ENCODE results near the gene TOE1.
A peak's percentile ranks its signal among the peaks of the same experiment; 100 is the strongest.
"Not testable (repeated sequence)": the region's sequence is repeated elsewhere in the genome, so short reads cannot be mapped to it uniquely, and the experiment has no call there.

TOE1 gene

DNA sequence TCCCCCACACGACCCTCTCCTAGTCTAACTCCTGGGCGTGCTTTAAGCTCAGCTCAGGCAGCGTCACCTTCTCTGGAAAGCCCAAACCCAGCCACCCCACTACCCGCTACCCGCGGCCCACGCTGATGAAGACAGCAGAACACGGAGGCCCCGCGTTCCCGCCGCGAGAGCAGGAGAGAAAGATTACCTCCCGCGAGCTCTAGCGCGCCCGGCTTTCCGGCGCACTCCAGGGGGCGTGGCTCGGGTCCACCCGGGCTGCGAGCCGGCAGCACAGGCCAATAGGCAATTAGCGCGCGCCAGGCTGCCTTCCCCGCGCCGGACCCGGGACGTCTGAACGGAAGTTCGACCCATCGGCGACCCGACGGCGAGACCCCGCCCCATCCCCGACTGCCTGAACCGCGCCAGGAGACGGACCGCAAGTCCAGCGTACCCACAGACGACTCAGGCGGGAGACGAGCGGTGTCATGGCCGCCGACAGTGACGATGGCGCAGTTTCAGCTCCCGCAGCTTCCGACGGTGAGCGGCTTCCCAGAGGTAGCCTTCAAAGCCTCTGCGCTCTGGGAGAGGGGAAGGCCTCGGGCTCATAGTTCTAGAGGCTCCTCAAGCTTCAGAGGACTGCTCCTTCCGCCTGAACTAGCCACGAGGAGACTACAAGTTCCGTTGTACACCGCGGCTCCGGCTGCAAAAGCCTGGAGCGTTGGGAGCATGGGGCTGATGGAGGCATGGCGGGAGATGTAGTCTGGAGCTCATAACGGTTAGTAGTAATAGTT lies at the start of gene TOE1, which contains the start of gene MUTYH:
Gene TOE1 (plus strand): TSS at position 382 of the 770 bp plus-strand sequence. CDS start 83 bp downstream, at position 465.
Gene MUTYH (minus strand): TSS at position 652 of the 770 bp plus-strand sequence. CDS start 5,935 bp downstream, outside the sequence.
- peak; percentile 92 for DNase-seq

DNA sequence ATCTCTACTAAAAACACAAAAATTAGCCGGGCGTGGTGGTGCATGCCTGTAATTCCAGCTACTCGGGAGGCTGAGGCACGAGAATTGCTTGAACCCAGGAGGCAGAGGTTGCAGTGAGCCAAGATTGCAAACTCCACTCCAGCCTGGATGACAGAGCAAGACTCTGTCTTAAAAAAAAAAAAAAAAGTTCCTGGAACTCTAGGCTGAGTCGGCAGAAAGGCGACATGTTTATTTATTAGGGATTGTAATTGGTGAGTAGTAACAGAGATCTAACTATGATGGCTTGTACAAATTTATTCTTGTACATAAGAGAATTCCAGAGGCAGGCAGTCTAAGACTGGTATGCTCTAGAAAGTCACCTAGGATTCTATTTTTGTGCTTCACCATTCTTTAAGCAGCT lies 49.0 kb upstream of the TOE1 start:
- not testable (repeated sequence) for DNase-seq

DNA sequence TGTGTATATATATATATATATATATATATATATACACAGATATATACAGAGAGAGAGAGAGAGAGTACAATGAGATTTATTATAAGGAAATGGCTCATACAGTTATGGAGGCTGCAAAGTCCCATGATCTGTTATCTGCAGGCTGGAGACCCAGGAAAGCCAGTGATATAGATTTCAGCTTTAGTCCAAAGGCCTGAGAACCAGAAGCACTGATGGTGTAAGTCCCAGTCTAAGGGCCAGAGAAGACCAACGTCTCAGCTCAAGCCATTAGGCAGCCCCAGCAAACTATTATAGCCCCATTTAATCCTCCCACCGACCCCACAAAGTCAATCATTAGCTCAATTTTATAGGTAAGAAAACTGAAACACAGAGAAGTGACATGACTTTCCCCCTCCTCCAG lies 48.3 kb upstream of the TOE1 start:
- DNase-seq: no peak

DNA sequence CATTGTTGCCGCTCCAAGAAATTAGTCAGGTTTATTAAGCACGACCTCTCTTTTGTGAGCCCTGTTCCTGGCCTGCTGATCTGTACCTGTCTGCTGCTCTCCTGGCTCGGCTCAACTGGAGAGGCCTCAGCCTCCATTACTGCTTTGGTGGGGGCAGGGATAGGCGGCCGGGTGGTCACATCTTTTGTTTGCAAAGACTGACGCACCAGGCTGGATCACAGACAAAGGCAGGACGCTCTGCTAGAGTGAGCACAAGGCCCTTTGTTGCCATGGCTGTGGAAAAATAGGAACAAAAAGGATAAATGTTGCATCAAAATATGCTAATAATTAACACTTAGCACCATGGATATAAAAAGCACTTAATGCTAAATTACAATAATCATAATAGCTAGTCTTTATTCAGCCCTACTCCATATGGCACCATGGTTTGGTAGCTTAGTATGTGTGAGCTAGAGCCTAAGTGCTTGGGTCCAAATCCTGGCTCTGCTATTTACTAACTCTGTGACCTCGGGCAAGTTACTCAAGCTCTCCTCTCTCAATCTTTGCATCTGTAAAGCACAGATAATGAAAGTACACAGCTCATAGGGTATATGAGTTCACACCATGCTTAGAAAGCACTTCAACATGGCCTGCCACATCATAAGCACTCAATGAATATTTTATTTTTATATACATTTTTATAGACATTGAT lies 42.2 kb upstream of the TOE1 start:
- no peak for DNase-seq

DNA sequence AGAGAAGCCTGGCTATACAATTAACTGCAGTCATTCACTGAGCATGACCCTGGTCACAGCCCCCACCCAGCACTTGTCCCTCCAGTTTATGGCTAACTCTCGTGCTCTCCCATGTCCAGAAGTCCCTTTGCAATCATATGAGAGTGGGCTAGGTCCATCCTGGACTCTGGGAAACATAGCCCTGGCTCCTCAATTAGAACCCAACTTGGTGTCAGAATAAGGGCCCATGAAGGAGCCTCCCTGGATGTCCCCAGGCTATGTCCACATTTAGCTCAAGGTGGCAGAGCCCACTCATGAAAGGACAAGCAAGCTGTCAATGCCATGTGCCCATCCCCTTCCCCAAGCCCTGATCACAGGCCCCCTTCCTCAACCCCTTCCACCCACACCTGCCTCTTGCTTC lies 40.7 kb upstream of the TOE1 start:
- DNase-seq: no peak

DNA sequence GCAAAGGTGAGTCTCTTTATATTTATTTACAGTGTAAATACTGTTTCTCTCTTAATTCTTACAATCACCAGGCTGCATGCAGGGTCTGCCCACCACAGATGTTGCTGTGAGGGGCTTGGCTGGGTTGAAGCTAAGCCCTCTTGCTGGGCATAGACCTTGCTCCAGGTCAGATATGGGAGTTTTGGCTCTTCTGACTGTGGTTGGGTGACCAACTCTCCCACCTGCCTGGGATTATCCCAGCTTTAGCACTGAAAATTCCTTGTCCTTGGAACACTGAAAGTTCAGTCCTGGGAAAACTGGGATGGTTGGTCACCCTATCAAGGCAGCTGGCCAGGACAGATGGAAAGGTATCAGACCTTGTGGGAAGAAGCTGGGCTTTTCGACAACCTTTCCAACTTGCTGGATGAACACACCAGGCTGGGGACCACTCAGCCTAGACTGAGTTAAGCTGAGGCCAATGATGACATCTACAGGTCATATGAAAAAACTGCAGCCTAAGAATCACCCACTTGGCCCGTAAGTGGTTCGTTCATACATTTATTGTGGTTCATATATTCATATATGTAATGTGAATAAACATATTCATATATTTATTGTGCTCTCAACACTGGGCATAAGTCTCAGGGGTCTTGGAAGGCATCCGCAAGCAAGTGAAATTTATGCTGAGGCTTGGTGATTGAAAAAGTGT lies 39.8 kb upstream of the TOE1 start:
- peak; percentile 75 for DNase-seq

DNA sequence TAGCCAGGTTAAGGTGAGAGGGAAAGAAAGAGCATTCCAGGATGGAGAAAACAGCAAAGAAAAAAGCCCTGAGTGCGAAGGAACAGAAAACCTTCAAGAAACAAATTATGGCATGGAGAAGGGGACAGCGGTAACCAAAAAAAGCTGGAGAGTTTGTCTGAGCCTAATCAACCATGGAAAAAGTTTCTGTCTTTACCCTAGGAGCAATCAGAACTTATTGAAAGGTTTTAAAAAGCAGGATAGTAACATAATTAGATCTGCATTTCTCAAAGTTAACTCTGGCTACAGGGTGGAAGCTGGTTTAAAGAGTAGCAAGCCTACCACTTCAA lies 39.3 kb upstream of the TOE1 start:
- no peak for DNase-seq

DNA sequence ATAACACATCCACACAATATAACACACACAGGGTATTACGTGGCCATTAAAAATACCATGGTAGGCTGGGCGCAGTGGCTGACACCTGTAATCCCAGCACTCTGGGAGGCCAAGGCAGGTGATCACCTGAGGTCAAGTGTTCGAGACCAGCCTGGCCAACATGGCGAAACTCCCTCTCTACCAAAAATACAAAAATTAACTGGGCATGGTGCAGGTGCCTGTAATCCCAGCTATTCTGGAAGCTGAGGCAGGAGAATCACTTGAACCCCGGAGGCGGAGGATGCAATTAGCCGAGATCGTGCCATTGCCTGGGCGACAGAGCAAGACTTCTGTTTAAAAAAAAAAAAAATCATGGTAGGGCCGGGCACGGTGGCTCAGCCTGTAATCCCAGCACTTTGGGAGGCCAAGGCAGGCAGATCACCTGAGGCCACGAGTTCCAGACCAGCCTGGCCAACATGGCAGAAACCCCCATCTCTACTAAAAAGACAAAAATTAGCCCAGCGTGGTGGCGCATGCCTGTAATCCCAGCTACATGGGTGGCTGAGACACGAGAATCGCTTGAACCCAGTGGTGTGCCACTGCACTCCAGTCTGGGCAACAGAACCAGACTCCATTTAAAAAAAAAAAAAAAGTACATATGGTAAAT lies 37.3 kb upstream of the TOE1 start:
- DNase-seq: no peak

DNA sequence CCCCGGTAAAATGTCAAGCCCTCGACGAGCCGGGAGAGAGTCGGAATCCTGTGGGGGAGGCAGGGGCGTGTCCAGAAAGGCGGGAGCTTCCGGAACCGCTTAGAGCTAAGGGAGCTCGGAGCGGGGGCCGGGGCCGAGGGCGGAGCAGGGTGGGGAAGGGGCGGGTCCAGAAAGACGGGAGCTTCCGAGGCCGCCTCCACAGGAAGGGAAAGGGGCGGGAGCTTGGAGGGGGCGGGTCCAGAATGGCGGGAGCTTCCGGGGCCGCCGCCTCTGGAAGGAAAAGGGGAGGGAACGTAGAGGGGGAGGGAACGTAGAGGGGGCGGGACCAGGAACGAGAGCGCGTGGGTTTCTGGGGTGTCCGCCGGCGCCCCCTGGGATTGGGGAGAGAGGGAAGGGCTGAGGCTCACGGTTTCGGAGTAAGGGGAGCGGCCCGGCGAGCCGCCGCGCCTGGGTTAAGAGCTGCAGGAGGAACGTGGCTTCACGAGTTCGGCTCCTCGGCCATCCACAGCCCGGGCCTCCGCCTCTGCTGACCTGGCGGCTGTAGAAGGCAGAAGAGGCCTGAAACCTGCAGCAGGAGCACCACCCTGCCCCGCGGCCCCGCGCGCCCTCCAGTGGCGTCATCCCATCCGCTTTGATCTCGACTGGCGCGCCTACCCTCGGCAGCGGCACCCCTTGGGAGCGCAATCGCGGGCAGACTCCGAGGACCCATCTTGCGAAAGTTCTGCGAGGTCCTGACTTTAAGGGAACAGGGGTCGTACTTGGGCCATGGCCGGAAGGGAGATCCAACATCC lies 36.3 kb upstream of the TOE1 start:
- peak; percentile 98 for DNase-seq

DNA sequence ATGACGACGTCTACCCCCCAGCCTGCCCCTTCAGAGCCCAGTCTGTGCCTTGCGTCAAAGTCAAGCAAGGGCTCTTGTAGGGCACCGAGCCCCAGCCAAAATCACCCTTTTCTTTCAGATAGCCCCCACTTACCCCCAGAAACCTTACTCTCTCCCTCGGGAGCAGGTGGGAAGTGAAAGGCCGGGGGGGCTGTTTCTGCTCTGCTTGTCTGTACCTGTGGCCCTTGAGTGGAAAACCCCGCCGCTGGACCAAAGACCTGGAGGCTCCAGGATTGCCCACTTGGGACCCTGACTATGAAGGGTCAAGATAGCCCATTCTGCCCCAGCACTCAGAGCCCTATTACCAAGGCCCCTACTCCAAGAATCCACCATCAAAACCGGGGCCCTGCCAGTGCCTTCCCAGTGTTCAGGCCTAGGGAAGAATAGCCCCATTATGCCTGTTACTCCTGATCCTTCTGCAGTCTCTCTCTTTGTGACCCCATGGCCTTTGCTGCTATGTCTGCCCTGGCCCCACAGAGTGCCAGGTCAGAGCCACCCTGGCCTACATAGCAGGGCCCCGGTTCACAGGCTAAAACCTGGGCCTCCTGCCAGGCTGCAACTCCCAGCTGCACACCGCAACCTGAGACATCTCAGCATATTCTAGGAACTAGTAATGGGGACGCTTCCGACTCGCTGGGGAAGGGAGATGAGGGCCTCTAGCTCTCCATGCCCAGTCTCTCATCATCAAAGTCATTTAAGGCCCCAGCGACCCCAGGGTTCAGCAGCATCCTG lies 35.5 kb upstream of the TOE1 start:
- no peak for DNase-seq

DNA sequence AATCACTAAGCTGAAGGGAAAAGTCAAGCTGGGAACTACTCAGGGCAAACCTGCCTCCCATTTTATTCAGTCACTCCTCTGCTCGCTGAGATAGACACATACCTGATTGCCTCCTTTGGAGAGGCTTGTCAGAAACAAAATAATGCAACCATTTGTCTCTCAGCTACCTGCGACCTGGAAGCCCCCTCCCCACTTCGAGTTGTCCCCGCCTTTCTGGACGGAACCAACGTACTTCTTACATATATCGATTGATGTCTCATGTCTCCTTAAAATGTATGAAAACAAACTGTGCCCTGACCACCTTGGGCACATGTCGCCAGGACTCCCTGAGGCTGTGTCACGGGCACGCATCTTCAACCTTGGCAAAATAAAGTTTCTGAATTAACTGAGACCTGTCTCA lies 34.7 kb upstream of the TOE1 start:
- no peak for DNase-seq

DNA sequence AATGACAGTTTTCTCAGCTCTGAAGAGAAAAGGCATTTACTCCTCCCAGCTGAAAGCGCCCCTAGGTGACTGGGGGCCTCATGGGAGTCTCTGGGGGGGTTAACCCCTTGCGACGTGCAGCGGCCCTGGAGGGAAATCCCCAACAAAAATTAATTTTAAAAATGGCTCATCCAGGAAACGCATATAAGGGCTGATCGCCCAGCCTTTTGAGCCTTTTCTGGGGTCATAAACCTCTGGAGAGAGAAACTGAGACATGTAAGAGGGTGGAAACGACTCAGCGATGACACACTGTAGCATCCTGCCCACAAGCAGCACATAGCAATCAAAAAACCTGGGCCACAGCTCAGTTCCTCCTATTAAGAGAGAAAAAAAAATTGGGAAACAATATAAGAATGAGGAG lies 33.7 kb upstream of the TOE1 start:
- DNase-seq: no peak

DNA sequence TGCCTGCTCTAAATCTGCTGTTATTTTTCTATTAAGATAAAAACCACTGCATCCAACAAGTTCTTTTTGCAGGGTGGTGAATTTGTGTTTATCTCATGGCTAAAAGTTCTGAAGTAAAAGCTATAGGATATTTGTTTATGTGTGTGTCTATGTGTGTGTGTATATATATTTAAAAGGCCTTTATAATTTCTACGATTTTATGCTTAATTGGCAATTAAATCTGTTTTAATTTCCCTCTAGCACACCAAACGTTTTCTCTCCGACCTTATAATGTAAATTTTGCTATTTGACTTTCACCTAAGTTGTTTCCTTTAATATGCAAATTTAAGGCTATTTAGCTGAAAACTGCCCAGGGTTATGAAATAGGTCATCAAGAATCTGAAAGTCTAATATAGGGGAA lies 33.1 kb upstream of the TOE1 start:
- DNase-seq: no peak

DNA sequence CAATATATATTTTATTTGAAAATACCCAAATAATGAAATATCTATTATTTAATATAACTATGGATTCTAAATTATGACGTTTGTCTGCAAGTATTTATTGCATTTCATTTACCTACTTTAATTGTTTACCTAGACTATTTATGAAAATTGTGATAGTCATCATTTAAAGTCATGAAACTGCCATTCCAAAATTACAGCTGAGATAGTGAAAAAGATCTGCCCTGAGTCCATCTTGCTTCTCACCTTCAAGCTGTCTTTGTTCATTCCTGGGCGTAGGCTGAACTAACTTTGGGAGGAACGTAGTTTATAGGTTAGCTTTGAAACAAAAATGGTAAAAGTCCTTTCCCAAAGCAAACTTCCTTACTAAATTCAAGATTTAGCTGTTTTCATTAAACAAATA lies 25.7 kb upstream of the TOE1 start:
- DNase-seq: no peak

DNA sequence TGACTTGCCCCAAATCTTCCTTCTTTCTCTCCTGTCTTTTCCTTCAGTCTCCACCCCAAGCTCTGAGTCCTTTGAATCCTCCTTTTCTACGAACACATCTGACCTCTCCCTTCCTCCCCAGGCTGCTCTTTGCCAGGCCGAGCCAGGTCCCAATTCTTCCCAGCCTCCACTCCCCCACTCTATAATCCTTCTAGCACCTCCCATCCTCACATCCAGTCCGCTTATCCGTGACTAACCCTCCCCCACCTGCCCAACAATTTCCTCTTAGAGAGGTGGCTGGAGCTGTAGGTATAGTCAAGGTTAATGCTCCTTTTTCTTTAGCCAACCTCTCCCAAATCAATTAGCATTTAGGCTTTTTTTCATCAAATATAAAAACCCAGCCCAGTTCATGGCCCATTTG lies 22.8 kb upstream of the TOE1 start:
- no peak for DNase-seq

DNA sequence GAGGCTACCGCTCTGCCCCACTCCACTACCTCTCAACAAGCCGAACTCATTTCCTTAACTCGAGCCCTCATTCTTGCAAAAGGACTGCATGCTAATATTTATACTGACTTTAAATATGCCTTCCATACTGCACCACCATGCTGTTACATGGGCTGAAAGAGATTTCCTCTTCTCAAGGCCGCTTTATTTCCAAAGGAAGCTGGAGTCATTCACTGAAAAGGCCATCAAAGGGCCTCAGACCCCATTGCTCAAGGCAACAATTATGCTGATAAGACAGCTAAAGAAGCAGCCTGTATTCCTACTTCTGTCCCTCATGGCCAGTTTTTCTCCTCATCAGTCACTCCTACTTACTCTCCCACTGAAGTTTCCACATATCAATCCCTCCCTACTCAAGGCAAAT lies 20.2 kb upstream of the TOE1 start:
- DNase-seq: no peak

DNA sequence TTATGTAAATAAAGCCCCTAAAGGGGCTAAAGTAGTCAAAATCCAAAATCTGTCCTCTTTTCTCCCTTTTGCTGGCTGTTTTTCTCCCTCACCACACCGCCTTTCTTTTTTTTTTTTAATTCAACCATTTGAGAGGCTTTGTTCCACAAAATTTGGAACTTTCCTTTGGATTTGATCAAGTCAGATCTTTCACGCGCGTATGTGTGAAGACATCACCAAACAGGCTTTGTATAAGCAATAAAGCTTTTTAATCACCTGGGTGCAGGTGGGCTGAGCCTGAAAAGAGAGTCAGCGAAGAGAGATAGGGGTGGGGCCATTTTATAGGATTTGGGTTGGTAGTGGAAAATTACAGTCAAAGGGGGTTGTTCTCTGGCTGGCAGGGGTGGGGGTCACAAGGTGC lies 18.5 kb upstream of the TOE1 start:
- no peak for DNase-seq

DNA sequence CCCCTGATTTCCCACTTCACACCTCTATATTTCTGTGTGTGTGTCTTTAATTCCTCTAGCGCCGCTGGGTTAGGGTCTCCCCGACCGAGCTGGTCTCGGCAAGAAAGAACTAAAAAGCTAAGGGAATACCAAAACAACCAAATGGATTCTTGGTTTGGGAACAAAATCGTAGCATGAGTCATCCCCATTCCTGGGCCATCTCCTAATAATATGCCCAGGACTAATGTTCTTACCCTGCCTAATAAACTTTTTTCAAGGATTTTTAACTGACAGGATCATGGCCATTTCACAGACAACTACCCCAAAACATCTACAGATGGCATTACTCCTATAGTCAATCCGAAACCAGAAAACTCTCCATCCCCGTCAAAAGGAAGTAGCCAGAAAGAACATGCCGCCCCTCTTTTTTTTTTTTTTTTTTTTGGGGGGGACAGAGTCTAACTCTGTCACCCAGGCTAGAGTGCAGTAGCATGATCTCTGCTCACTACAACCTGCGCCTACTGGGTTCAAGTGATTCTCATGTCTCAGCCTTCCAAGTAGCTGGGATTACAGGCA lies 17.4 kb upstream of the TOE1 start:
- no peak for DNase-seq

DNA sequence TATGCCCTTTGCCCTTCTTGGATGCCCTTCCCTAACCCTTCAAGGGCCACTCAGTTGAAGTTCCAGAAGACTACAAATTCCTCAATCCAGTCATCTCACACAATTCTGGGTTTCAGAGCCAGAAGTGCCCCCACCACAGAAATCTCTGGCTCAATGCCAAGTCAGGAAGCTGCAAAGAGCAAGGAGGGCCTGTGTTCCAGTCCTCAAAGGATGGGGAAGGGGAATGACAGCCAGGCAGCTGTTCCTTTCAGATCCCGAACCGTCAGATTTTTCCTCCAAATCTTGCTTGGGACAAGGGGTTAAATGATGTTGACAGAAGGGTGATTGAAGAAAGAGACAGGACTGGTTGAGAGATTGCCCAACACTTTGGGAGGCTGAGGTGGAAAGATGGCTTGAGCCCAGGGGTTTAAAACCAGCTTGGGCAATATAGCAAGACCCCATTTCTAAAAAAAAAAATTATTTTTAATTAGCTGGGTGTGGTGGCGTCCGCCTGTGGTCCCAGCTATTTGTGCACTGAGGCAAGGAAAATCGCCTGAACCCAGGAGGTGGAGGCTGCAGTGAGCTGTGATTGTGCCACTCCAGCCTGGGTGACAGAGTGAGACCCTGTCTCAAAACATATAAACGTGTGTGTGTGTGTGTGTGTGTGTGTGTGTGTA lies 14.0 kb upstream of the TOE1 start:
- no peak for DNase-seq

DNA sequence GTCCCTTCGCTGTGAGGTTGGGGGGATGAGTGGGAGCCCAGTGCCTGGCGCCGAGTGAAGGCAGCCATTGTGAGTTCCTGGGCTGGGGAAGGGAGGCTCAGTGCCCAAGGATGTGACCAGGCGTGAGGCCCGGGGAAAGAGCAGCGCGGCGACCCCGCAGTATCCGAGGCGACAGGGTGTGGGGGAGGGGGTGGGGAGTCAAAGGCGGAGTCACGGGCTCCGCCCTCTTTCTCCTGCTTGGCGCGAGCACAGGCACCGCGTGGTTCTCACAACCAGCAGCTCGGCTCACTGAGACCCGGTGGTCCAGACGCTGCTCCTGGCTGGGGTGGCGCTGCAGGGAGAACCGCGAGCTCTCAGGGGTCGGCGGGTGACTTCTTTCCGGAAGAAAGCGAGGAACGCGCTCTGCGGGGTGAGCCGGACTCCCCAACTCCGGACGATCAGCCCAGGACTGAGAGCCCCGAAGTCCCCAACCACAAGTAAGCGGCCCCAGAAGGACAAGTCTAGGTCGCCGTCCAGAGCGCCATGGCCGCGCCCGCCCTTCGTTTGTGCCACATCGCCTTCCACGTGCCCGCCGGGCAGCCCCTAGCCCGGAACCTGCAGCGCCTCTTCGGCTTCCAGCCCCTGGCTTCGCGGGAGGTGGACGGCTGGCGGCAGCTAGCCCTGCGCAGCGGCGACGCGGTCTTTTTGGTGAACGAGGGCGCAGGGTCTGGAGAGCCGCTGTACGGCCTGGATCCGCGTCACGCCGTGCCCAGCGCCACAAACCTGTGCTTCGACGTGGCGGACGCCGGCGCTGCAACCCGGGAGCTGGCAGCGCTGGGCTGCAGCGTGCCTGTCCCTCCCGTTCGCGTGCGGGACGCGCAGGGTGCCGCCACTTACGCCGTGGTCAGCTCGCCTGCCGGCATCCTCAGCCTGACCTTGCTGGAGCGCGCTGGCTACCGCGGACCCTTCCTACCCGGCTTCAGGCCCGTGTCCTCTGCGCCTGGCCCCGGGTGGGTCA lies 13.0 kb upstream of the TOE1 start, which contains the start of gene HPDL:
Gene HPDL (plus strand): TSS at position 269 of the 997 bp plus-strand sequence. CDS start 254 bp downstream, at position 523.
- DNase-seq: peak; percentile 59

All from CD4-positive, alpha-beta T cell treated with Interleukin-21 for 1 hour (primary cell).